GM18870 (cell line): ENCODE data around the gene ZNF624.
A peak's percentile ranks its signal among the peaks of the same experiment; 100 is the strongest.
"Not testable (repeated sequence)": the region's sequence is repeated elsewhere in the genome, so short reads cannot be mapped to it uniquely, and the experiment has no call there.

Experiments used
- ATAC-seq: cut with Tn5 transposase; IDR thresholded peaks from one replicate; pipeline ENCODE4 v1.9.1; 2021; ENCODE audit warnings: moderate library complexity; ENCODE audit not compliant: unreplicated experiment

ZNF624 gene

GRCh38 chr17:16653367-16654041 lies at the start of gene ZNF624:
Gene ZNF624 (minus strand): TSS chr17:16653850.
- ATAC-seq: peak; percentile 79

GRCh38 chr17:16697603-16698002 lies 44.0 kb upstream of the ZNF624 start:
- not testable (repeated sequence) for ATAC-seq

- ATAC-seq: not testable (repeated sequence)
Observed at GRCh38 chr17:16690447-16690846, 36.8 kb upstream of the ZNF624 start.

GRCh38 chr17:16689731-16690281 lies 36.2 kb upstream of the ZNF624 start, which contains the start of gene CCDC144A:
Gene CCDC144A (plus strand): TSS chr17:16690241. CDS start chr17:16690401, 160 bp downstream.
- ATAC-seq: not testable (repeated sequence)

GRCh38 chr17:16687151-16687550 lies 33.5 kb upstream of the ZNF624 start:
- ATAC-seq: not testable (repeated sequence)

- not testable (repeated sequence) for ATAC-seq
Observed at GRCh38 chr17:16686019-16686418, 32.4 kb upstream of the ZNF624 start.

GRCh38 chr17:16683290-16684138 lies 29.9 kb upstream of the ZNF624 start:
- not testable (repeated sequence) for ATAC-seq

GRCh38 chr17:16676676-16677268 lies 23.1 kb upstream of the ZNF624 start:
- no peak for ATAC-seq

GRCh38 chr17:16666907-16667636 lies 13.4 kb upstream of the ZNF624 start:
- not testable (repeated sequence) for ATAC-seq

GRCh38 chr17:16666553-16666906 lies 12.9 kb upstream of the ZNF624 start:
- ATAC-seq: not testable (repeated sequence)

- ATAC-seq: no peak
Observed at GRCh38 chr17:16662936-16663335, 9.3 kb upstream of the ZNF624 start.

- no peak for ATAC-seq
Observed at GRCh38 chr17:16661217-16661616, 7.6 kb upstream of the ZNF624 start.

- ATAC-seq: no peak
Observed at GRCh38 chr17:16652847-16653366, 743 bp downstream of the ZNF624 start.

GRCh38 chr17:16652252-16652651 lies 1.4 kb downstream of the ZNF624 start:
- ATAC-seq: no peak

- ATAC-seq: no peak
Observed at GRCh38 chr17:16649585-16649984, 4.1 kb downstream of the ZNF624 start.

GRCh38 chr17:16639438-16639837 lies 14.2 kb downstream of the ZNF624 start:
- ATAC-seq: no peak

GRCh38 chr17:16623282-16623681 lies 30.4 kb downstream of the ZNF624 start:
- no peak for ATAC-seq

- no peak for ATAC-seq
Observed at GRCh38 chr17:16622540-16623277, 30.9 kb downstream of the ZNF624 start.

- ATAC-seq: no peak
Observed at GRCh38 chr17:16617481-16618060, 36.1 kb downstream of the ZNF624 start.
